Epithelial cell of proximal tubule (primary cell): Measurements from ENCODE around the gene PCYT2. TPM values are rescaled to one million over a fixed set of nuclear protein-coding genes. Genes with fewer than 3 reads are reported as not detected.

Experiments used
- DNase-seq: peaks from one replicate; pipeline ENCODE4 v3.0.0-alpha.2; 2011; ENCODE audit warnings: low read depth
- H3K4me3 ChIP-seq: 2 replicates; pipeline ENCODE4 v1.5.1; 2011; ENCODE audit warnings: low read depth, mild to moderate bottlenecking, low read length
- total RNA-seq: library from RNA; depleted of rRNA; stranded (reverse); fragments of >200 nt; gene quantifications from 2 replicates; pipeline ENCODE4 v1.2.3, GENCODE V29; 2015
- TF ChIP-seq, protein P1 (sequence below): conservative IDR thresholded peaks from 2 replicates; pipeline ENCODE4 v1.5.1; 2012; ENCODE audit warnings: low read depth, mild to moderate bottlenecking, low read length

PCYT2 gene
- total RNA-seq, 1 donor from 2014 or later: 24.3 TPM

DNA sequence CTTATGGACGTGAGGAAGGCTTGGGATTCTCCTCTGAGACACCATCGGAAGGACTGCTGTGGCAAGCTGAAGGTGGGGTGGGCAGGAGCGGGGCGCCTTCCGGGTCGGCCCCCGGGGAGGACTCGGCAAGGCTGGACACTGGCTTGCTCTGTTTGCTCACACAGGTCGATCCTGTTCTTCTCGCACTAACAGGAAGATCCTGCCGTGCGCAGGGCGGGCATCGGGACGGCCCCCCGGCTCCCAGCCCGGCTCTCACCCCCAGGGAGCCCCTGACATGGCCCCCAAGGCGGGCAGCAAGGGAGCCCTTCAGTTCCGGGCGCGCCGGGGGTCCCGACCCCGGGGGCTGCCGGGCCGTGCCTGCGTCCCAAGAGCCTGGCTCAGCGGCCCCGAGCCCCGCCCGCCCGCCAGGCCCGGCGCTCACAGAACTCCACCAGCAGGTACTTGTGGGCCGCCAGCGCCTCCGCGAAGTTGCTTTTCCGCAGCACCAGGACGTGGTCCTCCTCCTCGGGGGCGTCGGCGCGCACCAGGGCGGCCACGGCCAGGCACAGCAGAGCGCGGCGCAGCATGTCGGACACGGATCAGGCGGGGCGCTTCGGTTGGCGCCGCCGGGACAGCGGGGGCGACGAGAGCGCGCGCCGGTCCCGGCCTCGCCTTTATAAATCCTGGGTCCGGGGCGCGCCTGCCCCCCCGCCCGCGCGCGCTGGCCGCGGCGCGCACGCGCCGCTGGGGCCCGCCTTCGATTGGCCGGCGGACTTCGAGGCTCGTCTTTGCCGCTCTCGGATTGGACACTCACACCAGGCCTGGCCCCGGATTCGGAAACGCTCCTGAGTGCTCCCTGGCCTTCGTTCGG, 51.1 kb downstream of the PCYT2 start, which contains the start of gene P4HB:
P4HB (minus strand) TSS at position 630 of the 850 bp plus-strand sequence; CDS start at position 566, 64 bp downstream.
- TF ChIP-seq, protein P1, sequence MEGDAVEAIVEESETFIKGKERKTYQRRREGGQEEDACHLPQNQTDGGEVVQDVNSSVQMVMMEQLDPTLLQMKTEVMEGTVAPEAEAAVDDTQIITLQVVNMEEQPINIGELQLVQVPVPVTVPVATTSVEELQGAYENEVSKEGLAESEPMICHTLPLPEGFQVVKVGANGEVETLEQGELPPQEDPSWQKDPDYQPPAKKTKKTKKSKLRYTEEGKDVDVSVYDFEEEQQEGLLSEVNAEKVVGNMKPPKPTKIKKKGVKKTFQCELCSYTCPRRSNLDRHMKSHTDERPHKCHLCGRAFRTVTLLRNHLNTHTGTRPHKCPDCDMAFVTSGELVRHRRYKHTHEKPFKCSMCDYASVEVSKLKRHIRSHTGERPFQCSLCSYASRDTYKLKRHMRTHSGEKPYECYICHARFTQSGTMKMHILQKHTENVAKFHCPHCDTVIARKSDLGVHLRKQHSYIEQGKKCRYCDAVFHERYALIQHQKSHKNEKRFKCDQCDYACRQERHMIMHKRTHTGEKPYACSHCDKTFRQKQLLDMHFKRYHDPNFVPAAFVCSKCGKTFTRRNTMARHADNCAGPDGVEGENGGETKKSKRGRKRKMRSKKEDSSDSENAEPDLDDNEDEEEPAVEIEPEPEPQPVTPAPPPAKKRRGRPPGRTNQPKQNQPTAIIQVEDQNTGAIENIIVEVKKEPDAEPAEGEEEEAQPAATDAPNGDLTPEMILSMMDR: no peak
- peak within 1 kb of the TSS; percentile 93 for H3K4me3 ChIP-seq
- no peak for DNase-seq

DNA sequence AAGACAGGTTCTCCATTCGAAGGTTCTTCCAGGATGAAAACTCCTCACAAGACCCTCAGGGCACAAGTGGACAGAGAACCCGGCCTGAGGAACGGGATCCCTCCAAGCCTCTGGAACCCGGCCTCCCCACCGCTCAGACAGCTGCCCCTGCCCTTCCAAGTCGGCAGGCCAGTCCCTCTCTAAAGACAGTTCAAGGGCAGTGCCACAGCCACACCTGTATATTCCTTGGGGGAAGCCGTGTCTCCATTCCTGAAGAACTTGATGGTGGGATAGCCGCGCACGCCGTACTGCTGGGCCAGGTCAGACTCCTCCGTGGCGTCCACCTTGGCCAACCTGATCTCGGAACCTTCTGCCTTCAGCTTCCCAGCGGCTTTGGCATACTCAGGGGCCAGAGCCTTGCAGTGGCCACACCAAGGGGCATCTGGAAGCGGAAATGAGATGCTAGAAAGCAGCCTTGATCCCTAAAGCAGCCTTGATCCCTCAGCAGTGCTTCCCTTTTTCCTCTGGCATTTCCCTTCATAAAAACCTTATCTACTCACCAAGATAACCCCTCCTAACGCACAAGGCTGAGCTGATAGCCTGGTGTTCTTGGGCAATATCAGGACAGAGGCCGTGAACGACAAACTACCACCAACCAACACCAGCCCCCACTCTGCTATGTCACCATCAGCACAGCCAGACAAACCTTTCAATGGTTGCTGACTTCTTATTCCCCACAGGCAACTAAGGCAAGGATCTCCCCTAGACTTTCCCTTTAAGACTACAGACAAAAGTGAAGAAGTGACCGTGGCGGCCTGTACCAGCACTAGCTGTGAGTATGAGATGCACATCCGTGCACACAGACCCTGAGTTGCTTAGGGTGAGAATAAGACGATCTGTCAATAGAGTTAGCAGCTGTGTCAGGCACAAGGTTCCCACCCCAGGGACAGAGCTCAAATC, 52.0 kb downstream of the PCYT2 start:
- peak overlapping the region; percentile 93 for H3K4me3 ChIP-seq
- TF ChIP-seq, protein P1: no peak
- DNase-seq: no peak

DNA sequence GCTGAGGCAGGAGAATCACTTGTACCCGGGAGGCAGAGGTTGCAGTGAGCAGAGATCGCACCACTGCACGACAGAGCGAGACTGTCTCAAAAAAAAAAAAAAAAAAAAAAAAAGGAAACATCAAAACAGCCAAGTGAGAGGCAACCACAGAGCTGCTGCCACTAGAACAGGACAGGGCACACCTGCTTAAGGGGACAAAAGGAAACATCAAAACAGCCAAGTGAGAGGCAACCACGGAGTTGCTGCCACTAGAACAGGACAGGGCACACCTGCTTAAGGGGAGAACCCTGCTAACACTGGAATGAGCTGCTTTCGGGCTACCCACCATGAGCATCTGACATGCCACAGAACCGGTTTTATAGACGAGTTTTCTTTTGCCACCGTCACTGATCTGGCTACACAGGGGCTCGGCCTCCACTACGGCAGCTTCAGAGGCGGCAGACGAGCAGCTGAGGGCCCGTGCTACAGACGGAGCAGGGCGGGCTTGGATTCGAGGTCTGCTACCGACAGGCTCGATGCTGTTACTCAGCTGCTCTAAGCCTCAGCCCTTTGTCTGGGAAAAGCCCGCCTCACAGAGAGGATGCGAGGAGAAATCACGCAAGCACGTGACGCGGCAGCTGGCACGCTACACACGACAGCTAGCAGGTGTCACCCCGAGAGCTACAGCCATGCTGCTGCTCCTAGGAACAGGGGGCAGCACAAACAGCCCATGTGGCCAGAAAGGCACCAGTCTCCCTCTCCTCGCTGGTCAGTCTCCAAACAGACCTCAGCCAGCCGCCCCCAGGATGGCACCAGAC, 52.8 kb downstream of the PCYT2 start:
- DNase-seq: no peak
- peak overlapping the region; percentile 93 for H3K4me3 ChIP-seq
- TF ChIP-seq, protein P1: no peak

DNA sequence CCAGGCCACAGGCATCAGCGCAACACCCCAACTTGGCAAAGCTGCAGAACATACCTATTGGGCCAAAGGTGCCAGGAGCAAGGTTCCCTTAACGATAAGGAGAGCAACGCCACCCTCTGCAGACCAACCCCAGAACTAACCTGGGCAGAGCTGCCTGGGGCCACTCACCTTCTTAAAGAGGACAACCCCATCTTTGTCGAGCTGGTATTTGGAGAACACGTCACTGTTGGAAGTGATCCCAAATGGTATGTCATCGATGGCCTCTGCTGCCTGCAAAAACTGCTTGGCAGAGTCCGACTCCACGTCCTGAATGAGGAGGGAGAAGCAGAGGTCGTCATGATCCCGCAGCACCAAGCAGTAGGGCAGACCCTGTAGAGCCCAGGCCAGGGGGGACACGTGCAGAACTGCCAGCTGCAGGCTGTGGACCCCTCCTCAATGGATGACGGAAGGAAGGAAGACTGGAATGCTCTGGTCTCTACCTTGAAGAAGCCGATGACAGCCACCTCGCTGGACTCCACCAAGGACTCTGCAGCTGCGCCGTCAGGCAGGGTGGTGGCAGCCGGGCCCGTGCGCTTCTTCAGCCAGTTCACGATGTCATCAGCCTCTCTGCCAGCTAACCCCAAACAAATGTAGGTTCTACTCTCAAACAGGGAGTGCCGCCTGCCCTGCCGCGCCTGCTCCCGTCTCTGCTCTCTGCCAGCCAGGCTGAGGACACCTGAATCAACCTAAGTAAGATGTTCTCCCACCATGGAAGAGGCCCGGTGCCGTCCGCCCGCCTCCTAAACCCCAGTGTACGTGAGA, 56.0 kb downstream of the PCYT2 start:
- H3K4me3 ChIP-seq: no peak overlapping the region
- DNase-seq: no peak
- TF ChIP-seq, protein P1: no peak

DNA sequence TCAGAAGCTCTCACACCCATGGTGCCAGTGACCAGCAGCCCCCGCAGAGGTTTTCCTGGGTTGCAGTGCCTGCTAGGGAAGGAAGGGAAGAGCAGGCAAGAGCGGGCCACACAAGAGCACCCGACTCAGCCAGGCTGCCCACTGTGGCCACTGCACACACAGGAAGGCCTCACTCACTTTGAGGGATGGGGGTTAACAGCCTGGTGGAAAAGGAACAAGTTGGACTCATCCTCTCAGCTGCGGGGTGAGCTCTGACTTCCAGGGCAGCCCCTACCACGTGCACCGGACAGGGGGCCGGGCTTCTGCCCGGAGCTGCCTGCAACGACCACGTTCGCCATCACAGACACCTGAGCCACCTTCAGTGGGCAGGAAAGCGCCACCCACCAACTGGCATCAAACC, 59.0 kb downstream of the PCYT2 start:
- no peak overlapping the region for H3K4me3 ChIP-seq
- TF ChIP-seq, protein P1: no peak
- DNase-seq: no peak

DNA sequence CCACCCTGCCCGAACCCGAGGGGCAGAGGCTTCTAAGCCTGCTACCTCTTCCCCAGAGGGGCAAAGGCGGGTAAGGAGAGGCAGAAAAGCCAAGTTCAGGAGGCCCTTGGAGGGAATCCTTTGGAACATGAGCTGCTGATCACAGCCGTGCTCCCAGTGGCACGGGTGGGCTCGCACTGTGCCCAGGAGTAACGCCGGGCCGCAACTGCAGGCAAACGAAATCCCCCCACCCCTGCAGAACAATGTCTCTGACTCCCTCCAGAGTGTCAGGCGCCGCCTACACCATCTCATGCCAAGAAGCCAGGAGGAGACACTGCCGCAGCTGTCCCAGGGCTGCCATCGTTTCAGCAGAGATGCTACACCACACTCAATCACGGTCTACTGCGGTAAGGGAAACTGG, 59.8 kb downstream of the PCYT2 start:
- no peak for DNase-seq
- TF ChIP-seq, protein P1: no peak
- H3K4me3 ChIP-seq: no peak overlapping the region
